ENCODE measurements around the gene FOXN3.

DNA sequence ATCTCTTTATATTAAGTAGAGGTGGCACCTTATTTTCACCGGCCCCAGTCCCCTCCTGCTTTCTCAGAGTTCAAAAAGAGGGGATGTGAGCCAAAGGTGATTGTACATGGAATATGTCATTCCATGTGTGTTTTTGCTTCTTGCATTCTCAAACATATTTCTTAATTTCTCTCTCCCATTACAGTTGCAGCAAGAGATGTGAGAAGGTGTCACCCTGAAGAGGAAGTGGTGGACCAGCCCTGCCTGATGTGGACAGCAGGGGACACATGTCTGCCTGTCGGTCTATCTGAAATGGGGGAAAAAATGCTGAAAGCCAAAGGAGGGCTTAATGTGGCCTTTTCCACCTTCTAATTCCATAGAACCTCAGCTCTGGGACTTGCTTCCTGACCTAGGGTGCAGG lies 1.9 kb upstream of the FOXN3 start:
- no peak for TF ChIP-seq CTCF (IDR thresholded peaks at IDR 0.05)
- no peak for TF ChIP-seq POLR2A (IDR thresholded peaks at IDR 0.05)
